ENCODE results near the gene DNAH10. TPM values are rescaled to one million over a fixed set of nuclear protein-coding genes. Genes with fewer than 3 reads are reported as not detected.

DNAH10 gene
- total and polyA plus RNA-seq, 2 of the 4 experiments (the other 2 are of a cell fraction), result 0.18 to 0.22 TPM

DNA sequence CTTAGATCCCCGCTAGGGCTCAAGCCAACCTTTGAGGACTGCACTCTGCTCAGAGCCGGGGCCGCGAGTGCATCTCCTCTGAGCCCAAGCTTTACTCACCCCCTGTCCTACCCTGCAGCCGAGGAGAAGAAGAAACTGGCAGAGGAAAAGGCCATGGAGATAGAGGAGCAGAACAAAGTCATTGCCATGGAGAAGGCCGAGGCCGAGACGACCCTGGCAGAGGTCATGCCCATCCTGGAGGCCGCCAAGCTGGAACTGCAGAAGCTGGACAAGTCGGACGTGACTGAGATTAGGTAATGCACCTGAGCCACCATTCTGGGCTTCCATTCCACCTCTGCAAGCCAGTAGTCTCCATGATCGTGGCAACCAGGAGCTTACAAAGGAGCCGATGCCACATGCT lies 140.7 kb downstream of the DNAH10 start:
- Histone ChIP-seq H2AK9ac (replicated peaks; ENCODE audit: low read depth, low read length, poor library complexity) (no peak overlapping the region), H3K9ac (ENCODE audit: low read depth, low read length) (no peak overlapping the region), H2BK15ac (ENCODE audit: low read depth, low read length) (no peak overlapping the region), H4K20me1 (ENCODE audit: insufficient read depth, low read length) (no peaks in the 10 kb centered on the region), H2AK5ac (ENCODE audit: low read depth, low read length) (no peak overlapping the region), H3K4me3 (ENCODE audit: insufficient read depth, low read depth, low read length) (no peak overlapping the region), H3K27ac (ENCODE audit: insufficient read depth, low read length) (no peak overlapping the region), H3K4ac (ENCODE audit: low read depth, low read length) (no peak overlapping the region), H3K56ac (ENCODE audit: extremely low read depth, insufficient read depth, low read length) (no peak overlapping the region), H3K27me3 (ENCODE audit: control insufficient read depth, insufficient read depth, low read length) (no peaks in the 10 kb centered on the region; the same call in 1 of the 2 replicates), H2AFZ (replicated peaks; ENCODE audit: low read length, poor library complexity) (no peak overlapping the region), H3K4me1 (ENCODE audit: control insufficient read depth, insufficient read depth, low read length) (peaks cover 7% of the 10 kb centered on the region), H3K9me1 (ENCODE audit: insufficient read depth, low read length) (no peaks in the 10 kb centered on the region; the same call in 1 of the 2 replicates), H2BK5ac (ENCODE audit: low read depth, low read length, poor library complexity, severe bottlenecking) (no peak overlapping the region), H2BK120ac (ENCODE audit: low read depth, low read length) (no peak overlapping the region), H4K91ac (ENCODE audit: insufficient read depth, low read depth, low read length) (no peak overlapping the region), H4K5ac (ENCODE audit: low read depth, low read length) (no peak overlapping the region), H3K18ac (ENCODE audit: low read depth, low read length) (no peak overlapping the region), H3K23ac (ENCODE audit: low read depth, low read length) (no peak overlapping the region), H3K36me3 (ENCODE audit: control insufficient read depth, insufficient read depth, low read length) (no peaks in the 10 kb centered on the region), H3K4me2 (ENCODE audit: low read depth, low read length) (no peak overlapping the region), H3K9me3 (ENCODE audit: control insufficient read depth, insufficient read depth, low read length) (no peaks in the 10 kb centered on the region), H3K79me1 (ENCODE audit: low read depth in 1 of 2, low read length in 2 of 2) (no peaks in the 10 kb centered on the region), H3K14ac (replicated peaks; ENCODE audit: low read depth, low read length) (no peak overlapping the region), H4K8ac (ENCODE audit: low read depth in 2 of 2, low read length in 2 of 2) (no peak overlapping the region), H2BK20ac (ENCODE audit: low read depth, low read length) (no peak overlapping the region)
- intact Hi-C loops (cut with micrococcal nuclease) (no loop called here), in situ Hi-C loops (cut with MboI; ENCODE audit: low sequenced_read_pairs) (loop anchor here (5.0 kb wide), 1 partner anchor 74 kb away; no protein-coding TSS in a partner anchor), dilution Hi-C loops (cut with HindIII; ENCODE audit: low sequenced_read_pairs, unreplicated experiment) (no loop called here)
- DNase-seq (no peak), ATAC-seq (ENCODE audit: low read depth) (no peak)
- no TSS peak for BruUV-seq (replicated peaks)
- WGBS, 2 experiments (ENCODE audit: extremely low coverage in 2 of 2, insufficient read length in 1 of 2), result no CpG with 5 or more reads among the region's 13 CpGs
- ChIA-PET CTCF (interaction anchor here (1.3 kb wide), 1 partner anchor 81 kb away, joined by 4 read pairs; no protein-coding TSS in a partner anchor), POLR2A (ENCODE audit: unreplicated experiment) (no interaction called here)
- TF ChIP-seq NFE2L2 (IDR thresholded peaks at IDR 0.05; ENCODE audit: low read depth, low read length) (no peak), CEBPB (IDR thresholded peaks at IDR 0.05; ENCODE audit: low read depth, low read length) (no peak), MAZ (IDR thresholded peaks at IDR 0.05; ENCODE audit: borderline replicate concordance, low read depth, low read length) (no peak), MXI1 (IDR thresholded peaks at IDR 0.05; ENCODE audit: borderline replicate concordance, low read depth, low read length) (no peak), RFX5 (IDR thresholded peaks at IDR 0.05; ENCODE audit: low read depth, low read length) (no peak), RCOR1 (IDR thresholded peaks at IDR 0.05; ENCODE audit: insufficient replicate concordance, low read length) (no peak), BHLHE40 (IDR thresholded peaks at IDR 0.05; ENCODE audit: low read depth, low read length) (no peak), SMC3 (IDR thresholded peaks at IDR 0.05; ENCODE audit: low read depth, low read length) (no peak), POLR2A (IDR thresholded peaks at IDR 0.05; ENCODE audit: low read depth, low read length) (no peak), CHD1 (IDR thresholded peaks at IDR 0.05; ENCODE audit: low read depth, low read length) (no peak), RAD21 (IDR thresholded peaks at IDR 0.05; ENCODE audit: low read length) (no peak), MAFK (IDR thresholded peaks at IDR 0.05; ENCODE audit: low read depth, low read length) (no peak), FOS (IDR thresholded peaks at IDR 0.05; ENCODE audit: low read depth, low read length) (no peak)
- TF ChIP-seq, protein P1, sequence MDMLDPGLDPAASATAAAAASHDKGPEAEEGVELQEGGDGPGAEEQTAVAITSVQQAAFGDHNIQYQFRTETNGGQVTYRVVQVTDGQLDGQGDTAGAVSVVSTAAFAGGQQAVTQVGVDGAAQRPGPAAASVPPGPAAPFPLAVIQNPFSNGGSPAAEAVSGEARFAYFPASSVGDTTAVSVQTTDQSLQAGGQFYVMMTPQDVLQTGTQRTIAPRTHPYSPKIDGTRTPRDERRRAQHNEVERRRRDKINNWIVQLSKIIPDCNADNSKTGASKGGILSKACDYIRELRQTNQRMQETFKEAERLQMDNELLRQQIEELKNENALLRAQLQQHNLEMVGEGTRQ (IDR thresholded peaks at IDR 0.05; ENCODE audit: low read depth, low read length), result no peak
- TF ChIP-seq, protein P2, sequence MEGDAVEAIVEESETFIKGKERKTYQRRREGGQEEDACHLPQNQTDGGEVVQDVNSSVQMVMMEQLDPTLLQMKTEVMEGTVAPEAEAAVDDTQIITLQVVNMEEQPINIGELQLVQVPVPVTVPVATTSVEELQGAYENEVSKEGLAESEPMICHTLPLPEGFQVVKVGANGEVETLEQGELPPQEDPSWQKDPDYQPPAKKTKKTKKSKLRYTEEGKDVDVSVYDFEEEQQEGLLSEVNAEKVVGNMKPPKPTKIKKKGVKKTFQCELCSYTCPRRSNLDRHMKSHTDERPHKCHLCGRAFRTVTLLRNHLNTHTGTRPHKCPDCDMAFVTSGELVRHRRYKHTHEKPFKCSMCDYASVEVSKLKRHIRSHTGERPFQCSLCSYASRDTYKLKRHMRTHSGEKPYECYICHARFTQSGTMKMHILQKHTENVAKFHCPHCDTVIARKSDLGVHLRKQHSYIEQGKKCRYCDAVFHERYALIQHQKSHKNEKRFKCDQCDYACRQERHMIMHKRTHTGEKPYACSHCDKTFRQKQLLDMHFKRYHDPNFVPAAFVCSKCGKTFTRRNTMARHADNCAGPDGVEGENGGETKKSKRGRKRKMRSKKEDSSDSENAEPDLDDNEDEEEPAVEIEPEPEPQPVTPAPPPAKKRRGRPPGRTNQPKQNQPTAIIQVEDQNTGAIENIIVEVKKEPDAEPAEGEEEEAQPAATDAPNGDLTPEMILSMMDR (conservative IDR thresholded peaks at IDR 0.05; ENCODE audit: low read depth, low read length), result no peak
- TF ChIP-seq, protein P3, sequence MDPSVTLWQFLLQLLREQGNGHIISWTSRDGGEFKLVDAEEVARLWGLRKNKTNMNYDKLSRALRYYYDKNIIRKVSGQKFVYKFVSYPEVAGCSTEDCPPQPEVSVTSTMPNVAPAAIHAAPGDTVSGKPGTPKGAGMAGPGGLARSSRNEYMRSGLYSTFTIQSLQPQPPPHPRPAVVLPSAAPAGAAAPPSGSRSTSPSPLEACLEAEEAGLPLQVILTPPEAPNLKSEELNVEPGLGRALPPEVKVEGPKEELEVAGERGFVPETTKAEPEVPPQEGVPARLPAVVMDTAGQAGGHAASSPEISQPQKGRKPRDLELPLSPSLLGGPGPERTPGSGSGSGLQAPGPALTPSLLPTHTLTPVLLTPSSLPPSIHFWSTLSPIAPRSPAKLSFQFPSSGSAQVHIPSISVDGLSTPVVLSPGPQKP (IDR thresholded peaks at IDR 0.05; ENCODE audit: borderline replicate concordance, low read depth, low read length), result no peak
